ENCODE results near the gene PSAT1. TPM values are rescaled to one million over a fixed set of nuclear protein-coding genes. Genes with fewer than 3 reads are reported as not detected.

PSAT1 gene
- total RNA-seq, 1 donor, result 175 TPM

DNA sequence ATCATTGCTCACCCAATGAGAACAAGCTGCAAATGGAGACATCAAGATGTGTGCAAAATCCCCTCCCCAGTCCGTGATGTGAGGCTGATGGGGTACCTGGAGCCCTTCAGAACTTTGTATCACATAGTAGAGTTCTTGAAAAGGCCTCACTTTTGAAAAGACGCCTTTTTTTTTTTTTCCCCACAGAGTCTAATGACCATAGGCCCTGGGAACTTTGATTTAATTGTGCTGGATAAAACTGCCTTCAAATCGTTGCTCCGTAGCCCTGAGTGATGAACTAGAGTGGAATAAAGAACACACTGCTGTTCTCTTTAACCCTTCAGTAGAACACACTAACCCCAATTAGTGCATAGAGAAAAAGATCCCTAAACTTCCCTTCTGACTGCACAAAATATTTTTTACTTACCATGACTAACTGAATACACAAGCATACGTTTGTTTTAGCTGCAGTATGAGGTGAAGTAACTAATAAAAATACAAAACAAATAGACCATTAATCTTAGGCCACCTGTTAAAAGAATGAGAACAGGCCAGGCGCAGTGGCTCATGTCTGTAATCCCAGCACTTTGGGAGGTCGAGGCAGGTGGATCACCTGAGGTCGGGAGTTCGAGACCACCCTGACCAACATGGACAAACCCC lies 15.1 kb downstream of the PSAT1 start:
- no peak for DNase-seq (ENCODE audit: insufficient read length, low spot score, missing footprints)
- H2AFZ ChIP-seq (ENCODE audit: low read length), result no peak overlapping the region
- H3K27me3 ChIP-seq (ENCODE audit: insufficient read depth, low read length), result no peaks in the 10 kb centered on the region
- H3K9me3 ChIP-seq (ENCODE audit: low read depth, low read length), result no peaks in the 10 kb centered on the region
- no peak overlapping the region for H3K27ac ChIP-seq (ENCODE audit: low read depth, low read length)
- H3K79me2 ChIP-seq (ENCODE audit: insufficient read depth, low read length), result no peaks in the 10 kb centered on the region
- no peaks in the 10 kb centered on the region for H4K20me1 ChIP-seq (ENCODE audit: insufficient read depth, low read length)
- H3K4me1 ChIP-seq (ENCODE audit: insufficient read depth, low read length), result peaks cover 5% of the 10 kb centered on the region
- H3K4me3 ChIP-seq (ENCODE audit: insufficient read depth, low read length), result no peak overlapping the region
- TF ChIP-seq, protein P1, sequence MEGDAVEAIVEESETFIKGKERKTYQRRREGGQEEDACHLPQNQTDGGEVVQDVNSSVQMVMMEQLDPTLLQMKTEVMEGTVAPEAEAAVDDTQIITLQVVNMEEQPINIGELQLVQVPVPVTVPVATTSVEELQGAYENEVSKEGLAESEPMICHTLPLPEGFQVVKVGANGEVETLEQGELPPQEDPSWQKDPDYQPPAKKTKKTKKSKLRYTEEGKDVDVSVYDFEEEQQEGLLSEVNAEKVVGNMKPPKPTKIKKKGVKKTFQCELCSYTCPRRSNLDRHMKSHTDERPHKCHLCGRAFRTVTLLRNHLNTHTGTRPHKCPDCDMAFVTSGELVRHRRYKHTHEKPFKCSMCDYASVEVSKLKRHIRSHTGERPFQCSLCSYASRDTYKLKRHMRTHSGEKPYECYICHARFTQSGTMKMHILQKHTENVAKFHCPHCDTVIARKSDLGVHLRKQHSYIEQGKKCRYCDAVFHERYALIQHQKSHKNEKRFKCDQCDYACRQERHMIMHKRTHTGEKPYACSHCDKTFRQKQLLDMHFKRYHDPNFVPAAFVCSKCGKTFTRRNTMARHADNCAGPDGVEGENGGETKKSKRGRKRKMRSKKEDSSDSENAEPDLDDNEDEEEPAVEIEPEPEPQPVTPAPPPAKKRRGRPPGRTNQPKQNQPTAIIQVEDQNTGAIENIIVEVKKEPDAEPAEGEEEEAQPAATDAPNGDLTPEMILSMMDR (IDR thresholded peaks at IDR 0.05; ENCODE audit: extremely low read depth, low read depth, low read length), result no peak
- peaks cover 9% of the 10 kb centered on the region for H3K36me3 ChIP-seq (ENCODE audit: insufficient read depth, low read length)
- H3K4me2 ChIP-seq (ENCODE audit: insufficient read depth, low read length), result no peak overlapping the region

DNA sequence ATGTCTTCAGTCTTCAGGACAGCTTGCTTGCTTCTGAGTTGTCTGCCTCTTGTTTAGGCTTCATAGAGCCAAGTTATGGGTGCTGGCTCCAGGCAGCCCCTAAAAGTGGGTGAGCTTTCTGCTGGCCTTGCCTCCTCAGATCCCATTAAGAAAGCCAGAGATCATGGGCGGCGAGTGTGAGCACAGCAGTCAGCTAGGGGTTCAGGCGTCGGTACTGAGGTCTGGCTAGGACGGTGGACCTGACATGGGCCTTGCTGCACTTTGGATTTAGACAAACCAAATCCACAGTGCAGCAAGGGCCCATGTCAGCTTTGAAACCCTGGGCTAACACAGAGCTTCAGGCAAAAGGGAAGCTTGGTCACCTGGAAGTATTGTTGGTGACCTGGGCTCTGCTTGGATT lies 17.6 kb downstream of the PSAT1 start:
- peaks cover 20% of the 10 kb centered on the region for H3K36me3 ChIP-seq (ENCODE audit: insufficient read depth, low read length)
- no peak for DNase-seq (ENCODE audit: insufficient read length, low spot score, missing footprints)
- H3K27me3 ChIP-seq (ENCODE audit: insufficient read depth, low read length), result no peaks in the 10 kb centered on the region
- no peak overlapping the region for H3K27ac ChIP-seq (ENCODE audit: low read depth, low read length)
- H2AFZ ChIP-seq (ENCODE audit: low read length), result no peak overlapping the region
- TF ChIP-seq, protein P1 (IDR thresholded peaks at IDR 0.05; ENCODE audit: extremely low read depth, low read depth, low read length), result no peak
- H3K9me3 ChIP-seq (ENCODE audit: low read depth, low read length), result no peaks in the 10 kb centered on the region
- H3K79me2 ChIP-seq (ENCODE audit: insufficient read depth, low read length), result no peaks in the 10 kb centered on the region
- peaks cover 5% of the 10 kb centered on the region for H3K4me1 ChIP-seq (ENCODE audit: insufficient read depth, low read length)
- no peak overlapping the region for H3K4me3 ChIP-seq (ENCODE audit: insufficient read depth, low read length)
- H3K4me2 ChIP-seq (ENCODE audit: insufficient read depth, low read length), result no peak overlapping the region
- H4K20me1 ChIP-seq (ENCODE audit: insufficient read depth, low read length), result no peaks in the 10 kb centered on the region

DNA sequence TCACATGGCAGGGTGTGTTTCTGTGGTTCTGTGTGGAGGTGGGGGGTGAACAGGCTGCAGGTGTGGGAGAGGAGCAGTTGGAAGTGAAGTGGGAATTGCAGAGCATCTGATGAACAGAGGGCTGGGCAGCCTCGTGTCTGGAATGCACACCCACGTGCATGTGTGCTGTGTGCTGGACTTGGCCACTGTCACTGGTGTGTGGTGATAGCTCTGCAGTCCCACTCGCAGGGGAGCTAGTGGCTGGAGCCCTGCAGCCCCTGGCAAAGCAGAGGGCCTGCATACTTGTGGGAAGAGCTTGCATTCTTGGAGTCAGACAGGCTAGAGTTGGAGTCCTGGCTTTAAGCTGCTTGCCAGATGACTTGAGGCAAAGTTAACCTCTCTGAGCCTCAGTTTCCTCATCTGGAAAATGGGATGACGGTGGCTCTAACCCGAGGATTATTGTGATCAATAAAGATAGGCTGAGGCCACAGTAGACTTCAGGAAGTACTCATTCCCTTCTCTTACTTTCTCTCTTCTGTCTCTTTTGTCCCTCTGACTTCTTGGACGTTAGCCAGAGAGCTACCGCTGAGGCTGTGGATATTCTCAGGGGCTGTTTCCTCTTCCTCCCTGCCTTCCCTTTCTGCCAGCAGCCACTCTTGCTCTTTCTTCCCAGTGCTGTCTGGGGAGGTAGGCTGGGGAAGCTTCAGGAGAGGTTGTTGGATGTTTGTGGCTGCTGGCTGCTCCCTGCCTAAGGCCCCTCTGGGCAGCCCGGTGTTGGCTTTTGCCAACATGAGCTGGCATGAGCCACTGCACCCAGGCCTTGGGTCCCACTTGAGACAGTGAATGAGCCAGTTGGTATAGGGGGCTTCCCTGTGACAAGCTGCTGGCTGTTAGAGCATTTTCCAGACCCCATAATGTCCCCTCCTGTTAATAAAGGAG lies 18.3 kb downstream of the PSAT1 start:
- H3K4me3 ChIP-seq (ENCODE audit: insufficient read depth, low read length), result no peak overlapping the region
- H3K4me1 ChIP-seq (ENCODE audit: insufficient read depth, low read length), result peaks cover 5% of the 10 kb centered on the region
- H3K79me2 ChIP-seq (ENCODE audit: insufficient read depth, low read length), result no peaks in the 10 kb centered on the region
- H3K9me3 ChIP-seq (ENCODE audit: low read depth, low read length), result no peaks in the 10 kb centered on the region
- H3K4me2 ChIP-seq (ENCODE audit: insufficient read depth, low read length), result no peak overlapping the region
- no peak overlapping the region for H3K27ac ChIP-seq (ENCODE audit: low read depth, low read length)
- TF ChIP-seq, protein P1 (IDR thresholded peaks at IDR 0.05; ENCODE audit: extremely low read depth, low read depth, low read length), result no peak
- no peaks in the 10 kb centered on the region for H4K20me1 ChIP-seq (ENCODE audit: insufficient read depth, low read length)
- H3K27me3 ChIP-seq (ENCODE audit: insufficient read depth, low read length), result no peaks in the 10 kb centered on the region
- no peak for DNase-seq (ENCODE audit: insufficient read length, low spot score, missing footprints)
- no peak overlapping the region for H2AFZ ChIP-seq (ENCODE audit: low read length)
- peaks cover 22% of the 10 kb centered on the region for H3K36me3 ChIP-seq (ENCODE audit: insufficient read depth, low read length)

Data from osteoblast (primary cell).